Ecto neural progenitor cell (in vitro differentiated cells): ENCODE measurements around the gene IL1RAPL2.
"Not testable (repeated sequence)": the region's sequence is repeated elsewhere in the genome, so short reads cannot be mapped to it uniquely, and the experiment has no call there.

ENCODE experiments used
- DNase-seq: peaks from one replicate; pipeline ENCODE4 v3.0.0-alpha.2; 2018; ENCODE audit warnings: low spot score

The IL1RAPL2 gene

DNA sequence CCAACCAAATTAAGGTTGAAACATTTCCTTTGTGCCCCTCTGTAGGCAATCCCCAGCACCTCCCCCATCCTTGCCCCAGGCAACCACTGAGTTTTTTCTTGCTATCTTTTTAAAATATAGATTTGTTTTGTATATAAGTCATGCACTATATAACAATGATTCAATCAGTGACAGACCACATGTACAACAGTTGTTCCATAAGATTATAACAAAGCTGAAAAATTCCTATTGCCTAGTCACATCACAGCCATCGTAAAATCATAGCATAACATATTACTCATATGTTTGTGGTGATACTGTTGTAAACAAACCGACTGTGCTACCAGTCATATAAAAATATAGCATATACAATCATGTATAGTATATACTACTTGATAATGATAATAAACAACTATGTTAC lies 1044.4 kb downstream of the IL1RAPL2 start:
- no peak for DNase-seq

DNA sequence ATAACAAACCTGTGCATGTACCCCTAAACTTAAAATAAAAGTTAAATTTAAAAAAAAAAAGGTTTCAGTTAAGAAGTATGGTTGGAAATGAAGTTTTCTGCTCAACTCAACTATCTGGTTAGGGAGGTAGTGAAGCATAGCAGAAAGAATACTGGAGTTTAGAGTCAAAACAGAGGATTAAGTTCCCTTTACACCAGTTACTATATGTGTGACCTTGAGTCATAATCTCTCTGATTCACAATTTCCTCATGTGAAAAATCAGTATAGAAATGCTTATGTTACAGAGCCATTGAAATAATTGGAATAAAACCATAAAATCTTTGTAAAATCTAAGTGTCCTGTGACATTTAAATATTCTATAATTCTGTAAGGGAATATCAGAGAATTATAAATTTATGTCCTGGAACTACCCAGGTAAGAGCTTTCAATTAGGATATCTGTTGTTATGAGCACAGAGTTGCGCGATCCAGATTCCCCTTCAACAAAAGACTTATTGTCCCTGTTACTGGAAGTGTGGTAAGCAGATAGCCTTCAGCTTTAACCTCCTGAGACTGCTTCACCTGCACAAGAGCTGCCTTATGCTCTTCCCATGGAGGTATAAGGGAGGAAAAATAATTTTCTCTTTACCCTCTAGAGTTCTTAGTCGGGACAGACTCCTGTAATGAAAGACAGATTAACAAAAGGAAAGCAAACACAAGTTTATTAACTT lies 1052.5 kb downstream of the IL1RAPL2 start:
- DNase-seq = no peak

DNA sequence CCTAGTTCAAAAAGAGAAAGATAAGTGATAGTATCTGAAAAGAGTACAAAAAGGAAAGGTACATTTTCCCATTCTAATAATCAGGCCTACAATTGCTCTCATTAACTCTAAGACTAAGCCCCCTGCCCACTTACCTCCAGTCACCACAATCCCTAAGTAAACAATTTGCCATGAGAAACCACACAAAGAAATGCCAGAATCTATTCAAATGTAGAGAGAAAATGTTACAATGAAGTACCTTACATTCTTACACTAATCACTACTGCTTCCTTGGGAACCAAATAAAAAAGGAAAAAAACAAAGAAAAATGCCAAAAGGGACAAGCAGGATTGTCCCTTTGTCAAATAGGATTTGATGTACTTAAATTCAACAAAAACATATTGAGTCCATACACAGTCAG lies 1068.2 kb downstream of the IL1RAPL2 start:
- DNase-seq = no peak

DNA sequence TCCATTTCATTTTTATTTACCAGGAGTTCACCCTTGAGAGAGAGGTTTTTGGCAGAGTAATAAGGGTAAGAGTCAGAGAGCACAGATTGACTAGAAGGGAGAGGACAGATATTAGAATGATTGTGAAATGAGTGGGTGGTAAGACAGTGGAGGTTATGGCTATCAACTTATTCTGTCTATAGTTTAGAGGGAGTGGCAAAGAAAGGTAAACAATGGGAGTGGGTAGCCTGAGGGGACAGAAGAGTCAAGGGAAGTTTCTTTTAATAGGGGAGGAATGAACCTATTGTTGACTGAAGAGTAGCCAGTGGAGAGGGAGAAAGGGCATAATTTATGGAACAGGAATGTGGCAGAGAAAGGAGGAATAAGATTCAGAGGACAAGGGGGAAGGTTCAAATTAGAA lies 1069.8 kb downstream of the IL1RAPL2 start:
- no peak for DNase-seq

DNA sequence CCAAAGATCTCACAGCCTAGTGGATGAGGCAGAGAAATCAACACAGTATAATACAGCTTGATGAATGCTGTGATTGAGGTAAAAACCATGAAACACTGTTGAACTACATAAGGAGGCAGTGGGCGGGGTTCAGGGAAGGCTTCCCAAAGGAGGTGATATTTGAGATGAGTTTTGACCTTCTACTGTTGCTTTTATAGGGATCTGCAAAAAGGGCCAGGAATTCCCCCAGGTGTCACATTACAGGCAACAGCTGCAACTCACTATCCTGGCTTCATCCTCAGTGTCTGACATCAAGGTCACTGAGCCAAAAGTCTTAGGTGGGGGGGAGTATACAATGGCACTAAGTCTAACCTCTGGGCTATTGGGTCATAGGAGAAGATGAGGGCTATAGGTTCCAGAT lies 1070.7 kb downstream of the IL1RAPL2 start:
- DNase-seq = no peak

DNA sequence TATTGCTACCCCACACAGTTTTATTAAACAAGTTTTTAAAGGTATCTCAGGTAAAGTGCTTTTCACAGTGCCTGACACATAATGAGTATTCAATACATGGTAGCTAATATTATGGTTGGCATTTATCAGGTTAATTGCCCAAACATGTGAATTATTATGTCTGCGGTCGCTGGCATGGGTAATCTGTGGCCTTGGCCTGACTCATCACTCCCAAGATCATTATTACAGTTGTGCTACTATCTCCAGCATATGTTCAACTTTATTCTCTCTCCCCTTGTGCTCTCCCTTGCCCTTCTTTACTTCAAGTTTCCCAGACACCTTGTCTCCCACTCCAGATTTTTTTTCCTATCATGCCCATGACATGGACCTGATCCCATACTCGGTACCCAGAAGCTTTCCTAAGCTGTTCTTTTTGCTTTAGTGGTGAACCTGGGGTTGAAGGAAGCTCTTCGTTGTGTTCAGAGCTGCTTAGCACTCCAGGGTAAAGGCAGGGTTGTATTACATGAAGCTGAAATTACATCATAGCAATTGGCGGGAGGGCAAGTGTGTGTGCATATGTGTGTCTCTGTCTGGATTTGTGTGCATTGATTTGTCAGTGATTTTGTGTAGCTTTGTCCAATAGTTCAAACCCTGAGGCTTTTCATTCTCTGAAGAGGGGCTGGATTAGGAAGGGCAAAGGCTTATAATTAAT lies 1079.8 kb downstream of the IL1RAPL2 start:
- DNase-seq = no peak

DNA sequence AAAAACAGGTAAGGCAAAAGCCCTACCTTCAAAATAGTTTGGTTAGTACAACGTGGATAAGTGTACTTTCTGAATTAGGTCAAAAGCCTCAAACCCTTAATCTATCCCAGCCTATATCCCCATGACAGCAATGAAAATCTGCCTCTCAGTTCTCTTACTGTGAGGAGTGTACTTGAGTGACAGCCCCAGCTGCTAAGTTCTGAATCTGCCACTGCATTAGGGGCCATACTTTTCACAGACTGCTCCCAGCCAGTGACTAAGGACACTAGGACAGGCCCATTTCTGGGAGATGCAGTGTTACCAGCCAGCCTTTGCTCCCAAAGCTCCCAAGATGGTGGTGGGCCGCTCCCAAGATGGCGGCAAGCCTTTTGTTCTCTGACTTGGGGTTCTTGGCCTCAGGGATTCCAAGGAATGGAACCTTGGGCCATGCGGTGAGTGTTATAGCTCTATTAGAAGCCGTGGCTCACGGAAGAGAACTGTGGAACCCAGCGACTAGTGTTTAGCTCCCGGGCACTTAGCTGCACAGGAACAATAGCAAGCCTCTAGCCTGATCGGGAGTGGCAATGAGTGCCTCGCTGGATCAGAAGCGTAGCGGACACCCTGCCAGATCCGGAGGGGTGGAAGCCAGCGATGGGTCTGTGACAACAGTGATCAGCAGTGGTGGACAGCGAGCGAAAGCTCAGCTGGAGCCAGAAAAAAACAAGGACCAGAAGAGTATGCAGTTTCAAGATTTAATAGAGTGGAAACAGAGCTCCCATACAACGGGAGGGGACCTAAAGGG lies 1080.8 kb downstream of the IL1RAPL2 start:
- DNase-seq = no peak

DNA sequence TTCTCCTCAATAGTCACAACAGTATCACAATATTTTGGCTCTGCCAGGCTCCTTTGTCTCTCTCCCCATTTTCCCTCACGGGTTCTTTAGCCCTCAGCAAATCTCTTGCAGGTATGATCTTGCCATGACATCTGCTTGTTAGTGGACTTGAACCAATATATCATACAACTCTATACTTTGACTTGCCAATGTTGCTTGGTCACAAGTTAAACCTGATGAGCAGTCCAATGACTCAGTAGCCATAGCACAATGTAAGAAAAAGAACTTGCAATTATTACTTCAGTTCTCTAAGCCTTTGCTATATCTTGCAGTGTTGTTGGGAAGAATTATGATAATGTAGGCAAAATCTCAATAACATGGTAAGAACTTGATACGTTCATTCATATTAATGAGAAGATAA lies 1081.8 kb downstream of the IL1RAPL2 start:
- no peak for DNase-seq

DNA sequence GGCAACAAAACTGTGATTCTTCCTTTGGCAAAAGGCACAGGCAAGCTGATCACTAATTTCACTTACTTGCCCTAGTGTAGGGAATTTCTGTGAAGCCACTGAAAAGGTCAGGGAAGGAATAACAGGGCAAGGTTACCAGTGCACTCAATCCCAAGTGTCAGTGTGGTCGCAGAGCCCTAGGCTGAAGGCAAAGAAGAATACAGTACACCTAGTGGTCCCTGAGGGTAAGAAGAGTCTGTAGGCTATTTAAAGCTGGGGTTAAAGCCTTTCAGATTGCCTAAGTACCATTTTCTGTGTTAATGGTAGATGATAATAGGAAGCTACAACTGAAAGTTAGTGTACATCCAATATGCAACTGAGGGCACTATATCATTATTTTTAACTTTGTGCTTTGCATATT lies 1082.7 kb downstream of the IL1RAPL2 start:
- DNase-seq = no peak

DNA sequence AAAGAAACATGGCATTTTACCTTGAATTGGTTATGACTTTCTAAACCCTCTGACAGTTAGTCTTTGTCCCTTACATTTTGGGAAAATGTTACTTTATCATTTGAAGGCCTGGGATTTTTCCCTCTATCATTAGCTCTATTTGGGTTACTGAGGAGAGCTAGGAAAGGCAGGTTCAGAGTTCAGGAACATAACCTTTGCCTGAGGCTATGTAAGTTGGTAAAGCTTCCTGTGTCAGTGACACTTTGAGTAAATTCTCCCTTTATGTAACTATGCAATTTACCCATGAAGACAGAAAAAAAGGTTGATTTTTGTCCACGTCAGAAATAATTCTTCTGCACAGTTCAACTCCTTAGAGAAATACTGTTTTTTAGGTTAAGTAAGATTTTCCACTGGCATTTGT lies 1084.6 kb downstream of the IL1RAPL2 start:
- DNase-seq = no peak

DNA sequence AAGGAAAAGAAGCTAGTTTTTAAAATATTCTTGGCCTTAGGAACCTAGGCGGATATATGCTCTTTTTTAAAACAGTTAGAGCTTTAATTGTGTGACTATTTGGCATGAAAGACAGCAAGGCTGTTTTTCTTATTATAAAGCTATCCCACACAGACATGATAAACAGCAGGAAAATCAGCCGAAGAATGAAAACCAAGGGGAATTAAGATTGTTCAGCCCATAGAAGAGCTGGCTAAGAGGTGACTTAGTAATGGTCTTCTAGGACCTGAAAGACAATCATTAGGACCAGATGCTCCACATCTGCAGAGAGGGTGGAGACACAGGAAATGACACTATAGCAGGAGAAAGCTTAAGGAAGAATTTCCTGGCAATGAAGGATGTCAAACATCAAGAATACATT lies 1085.0 kb downstream of the IL1RAPL2 start:
- no peak for DNase-seq

DNA sequence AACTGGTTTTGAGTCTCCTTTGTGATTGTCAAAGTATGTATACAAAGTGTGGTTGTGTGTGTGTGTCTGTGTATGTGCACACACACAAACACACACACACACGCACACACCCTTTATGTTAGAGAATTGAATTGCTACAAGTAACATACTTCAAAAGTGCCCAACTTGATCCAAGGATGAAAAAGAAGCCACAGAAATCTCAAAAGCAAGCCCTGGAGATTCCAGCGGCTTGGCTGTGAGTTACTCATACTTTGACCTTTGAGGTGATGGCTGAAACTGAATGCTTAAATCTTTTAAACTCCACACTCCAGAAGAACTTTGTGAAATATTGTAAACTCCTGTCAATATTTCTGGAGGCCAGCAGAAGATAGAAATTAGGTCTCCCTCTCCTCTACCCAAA lies 1087.9 kb downstream of the IL1RAPL2 start:
- DNase-seq = no peak

DNA sequence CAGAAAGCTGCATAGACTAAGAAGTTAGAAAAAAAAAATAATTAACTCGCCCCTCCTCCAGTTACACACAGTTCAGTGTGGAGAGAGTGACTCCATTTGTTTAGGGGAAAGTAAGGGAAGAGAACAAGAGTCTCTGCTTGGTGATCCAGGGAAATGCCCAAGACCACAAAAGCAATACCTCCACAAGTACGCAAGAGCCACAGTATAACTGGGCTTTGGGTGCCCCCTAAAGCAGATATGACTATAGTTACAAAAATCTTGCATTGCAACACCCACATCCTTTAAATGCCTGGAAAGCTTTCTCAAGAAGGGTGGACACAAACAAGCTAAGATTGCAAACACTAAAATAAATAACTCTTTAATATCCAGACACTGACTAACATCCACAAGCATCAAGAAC lies 1092.1 kb downstream of the IL1RAPL2 start:
- DNase-seq = no peak

DNA sequence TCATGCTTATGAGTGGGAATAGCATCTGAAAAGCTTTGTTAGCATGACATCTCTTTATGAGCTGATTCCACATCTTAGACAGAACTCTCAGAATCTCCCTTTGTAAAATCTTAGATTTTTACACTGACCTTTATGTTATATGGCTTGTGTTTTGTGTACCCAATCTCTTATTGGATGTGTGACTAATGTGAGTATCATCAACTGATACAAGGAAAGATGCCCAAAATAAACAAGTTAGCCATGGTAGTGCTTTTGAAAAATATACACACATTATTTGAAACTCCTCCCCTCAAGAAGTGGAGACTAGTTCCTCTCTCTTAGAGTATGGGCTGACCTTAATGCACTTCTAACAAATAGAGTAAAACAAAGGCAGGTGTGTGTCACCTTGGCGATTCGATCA lies 1096.2 kb downstream of the IL1RAPL2 start:
- DNase-seq = no peak

DNA sequence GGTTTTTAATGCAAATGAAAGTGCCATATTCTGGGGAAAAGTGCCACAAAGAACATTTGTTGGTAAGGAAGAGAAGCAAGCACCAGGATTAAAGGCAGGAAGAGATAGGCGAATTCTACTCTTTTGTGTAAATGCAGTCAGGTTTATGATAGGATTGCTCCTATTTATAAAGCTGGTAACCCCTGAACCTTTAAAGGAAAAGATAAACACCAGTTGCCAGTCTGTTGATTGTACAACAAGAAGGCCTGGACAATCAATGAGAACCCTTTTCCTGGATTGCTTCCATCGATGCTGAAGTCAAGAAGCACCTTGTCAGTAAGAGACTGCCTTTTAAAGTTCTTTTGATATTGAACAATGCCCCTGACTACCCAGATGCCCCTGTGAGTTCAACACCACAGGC lies 1098.2 kb downstream of the IL1RAPL2 start:
- no peak for DNase-seq

DNA sequence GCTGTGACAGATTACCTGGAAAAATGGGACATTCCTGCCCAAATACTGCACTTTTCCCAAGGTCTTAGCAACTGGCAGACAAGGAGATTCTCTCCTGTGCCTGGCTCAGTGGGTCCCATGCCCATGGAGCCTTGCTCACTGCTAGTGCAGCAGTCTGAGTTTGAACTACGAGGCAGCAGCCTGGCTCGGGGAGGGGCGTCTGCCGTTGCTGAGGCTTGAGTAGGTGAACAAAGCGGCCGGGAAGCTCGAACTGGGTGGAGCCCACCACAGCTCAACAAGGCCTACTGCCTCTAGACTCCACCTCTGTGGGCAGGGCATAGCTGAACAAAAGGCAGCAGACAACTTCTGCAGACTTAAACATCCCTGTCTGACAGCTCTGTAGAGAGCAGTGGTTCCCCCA lies 1118.3 kb downstream of the IL1RAPL2 start:
- not testable (repeated sequence) for DNase-seq

DNA sequence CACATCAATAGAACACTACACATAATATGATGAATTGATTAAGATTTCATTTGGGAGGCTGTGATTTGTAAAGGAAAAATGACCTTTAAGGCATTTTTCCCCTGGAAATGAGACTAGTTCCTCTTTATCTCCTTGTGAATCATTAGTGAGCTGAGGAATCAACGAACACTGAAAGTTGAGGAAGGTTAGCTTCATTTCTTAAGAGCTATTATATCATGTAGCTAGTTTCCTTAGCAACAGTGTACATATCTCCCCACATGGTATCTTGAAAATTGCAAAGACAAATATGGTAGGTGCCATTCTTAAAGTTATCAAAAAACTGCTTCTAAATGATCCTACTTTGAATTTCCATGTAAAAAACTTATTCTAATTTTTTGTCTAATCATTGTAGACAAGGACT lies 1128.8 kb downstream of the IL1RAPL2 start:
- no peak for DNase-seq

DNA sequence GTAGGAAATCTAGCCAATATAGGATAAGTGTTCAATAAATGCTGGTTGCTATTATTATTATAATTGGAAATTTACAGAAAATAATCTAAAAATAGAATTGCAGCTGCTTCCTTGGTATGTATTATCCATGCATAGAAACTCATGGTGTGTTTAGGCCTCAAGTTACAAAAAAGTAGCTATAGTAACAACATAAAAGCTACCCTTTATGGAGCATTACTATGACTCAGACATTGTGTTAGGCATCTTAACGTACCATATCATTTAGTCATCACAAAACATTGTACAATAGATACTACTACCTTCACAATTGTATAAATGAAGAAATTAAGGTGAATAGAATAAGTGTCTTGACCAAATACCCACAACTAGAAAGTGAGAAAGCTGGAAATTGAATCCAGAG lies 1129.5 kb downstream of the IL1RAPL2 start:
- no peak for DNase-seq

DNA sequence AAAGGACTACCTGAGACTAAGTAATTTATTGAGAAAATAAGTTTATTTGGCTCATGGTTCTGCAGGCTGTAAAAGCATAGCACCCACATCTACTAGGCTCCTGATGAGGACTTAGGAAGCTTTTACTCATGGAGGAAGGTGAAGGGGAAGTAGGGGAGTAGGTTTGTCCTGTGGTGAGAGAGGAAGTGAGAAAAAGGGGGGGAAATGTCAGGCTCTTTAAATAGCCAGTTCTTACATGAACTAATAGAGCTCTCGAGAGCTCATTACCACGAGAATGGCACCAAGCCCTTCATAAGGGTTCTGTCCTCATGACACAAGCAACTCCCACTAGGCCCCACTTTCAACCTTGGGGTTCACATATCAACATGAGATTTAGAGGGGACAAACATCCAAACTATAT lies 1130.9 kb downstream of the IL1RAPL2 start:
- DNase-seq = no peak

DNA sequence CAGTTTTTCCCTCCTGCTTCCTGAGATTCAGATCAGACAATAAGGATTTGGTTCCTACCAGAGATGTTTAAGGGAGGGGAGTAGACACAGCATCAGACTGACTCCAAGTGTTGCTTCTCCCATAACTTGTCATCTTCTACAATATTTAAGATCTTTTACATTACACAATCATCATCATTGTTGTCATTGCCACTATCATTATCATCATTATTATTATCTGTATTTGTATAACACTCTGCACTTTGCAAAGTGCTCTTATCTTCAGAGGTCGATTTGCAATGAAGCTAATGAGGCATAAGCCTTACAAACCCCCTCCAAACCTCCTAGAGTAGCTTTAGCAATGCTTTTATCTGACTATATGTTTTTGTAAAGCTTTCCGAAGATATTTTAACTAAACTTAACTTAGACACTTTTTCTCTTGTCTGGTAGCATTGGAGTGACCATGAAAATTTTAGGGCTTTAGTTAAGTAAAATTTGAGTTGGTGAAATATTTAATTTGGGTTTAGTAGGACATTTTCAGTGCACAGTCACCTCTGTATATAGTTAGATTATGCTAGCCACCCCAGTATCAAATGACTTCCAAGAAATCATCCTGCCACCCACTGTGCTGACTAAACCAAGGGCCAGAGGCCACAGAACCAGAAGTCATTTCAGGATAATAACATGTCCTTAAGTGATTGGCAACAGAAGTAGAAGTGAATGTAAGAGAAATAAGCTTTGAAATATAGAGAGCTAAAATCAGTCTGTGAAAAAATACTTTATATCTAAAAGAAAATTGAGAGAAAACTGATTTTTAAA lies 1132.2 kb downstream of the IL1RAPL2 start:
- no peak for DNase-seq

DNA sequence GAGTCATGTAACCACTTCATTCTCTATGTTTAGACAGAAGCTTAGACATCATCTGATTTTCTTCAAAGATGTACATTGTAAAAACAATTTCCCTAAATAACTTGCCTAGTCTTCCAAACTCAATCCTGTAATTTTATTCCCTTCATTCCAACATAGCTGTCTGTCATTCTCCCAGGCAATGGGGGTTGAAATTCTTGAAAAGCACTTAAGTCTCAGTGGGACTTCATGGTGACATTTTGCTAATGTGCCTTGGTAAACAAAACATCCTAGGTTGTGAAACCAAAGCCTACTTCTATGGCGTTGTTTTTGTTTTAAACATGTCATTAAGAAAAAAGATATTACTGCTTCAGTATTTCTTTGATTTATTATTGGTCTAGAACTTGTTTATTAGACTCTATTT lies 1134.3 kb downstream of the IL1RAPL2 start:
- no peak for DNase-seq

DNA sequence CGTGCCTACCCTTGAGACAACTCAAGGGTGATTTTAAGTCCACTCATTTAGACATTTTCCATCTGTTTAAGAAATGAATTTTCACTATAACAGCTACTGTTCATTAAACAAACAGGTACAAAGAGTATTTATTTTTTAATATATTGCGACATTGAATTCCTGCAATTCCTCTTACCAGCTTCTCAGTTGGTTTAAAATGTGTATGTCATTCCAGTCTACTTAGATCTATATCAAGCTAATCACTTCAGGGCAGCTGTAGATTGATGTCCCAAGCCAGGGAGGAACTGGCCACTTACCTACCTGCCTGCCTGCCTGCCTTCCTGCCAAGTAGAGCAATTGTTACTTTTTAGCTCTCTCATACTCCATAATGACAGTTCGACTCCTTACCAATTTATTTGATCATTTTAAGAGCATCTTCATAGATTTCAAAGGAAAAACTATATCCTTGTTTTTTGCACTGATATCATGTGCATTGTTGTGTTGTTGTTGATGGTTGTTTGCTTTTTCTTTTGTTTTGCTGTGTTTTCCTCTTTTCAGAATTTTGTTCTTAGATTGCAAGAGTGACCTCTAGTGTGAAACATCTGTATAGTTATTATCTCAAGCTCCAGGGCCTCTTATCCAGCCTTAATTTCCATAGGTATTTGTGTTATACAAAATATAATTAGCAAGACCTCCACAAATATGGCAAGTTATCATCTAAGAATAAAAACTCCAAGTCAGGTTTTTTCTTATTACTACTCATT lies 1135.5 kb downstream of the IL1RAPL2 start:
- no peak for DNase-seq
